ENCODE measurements around the gene GPR37L1. TPM values are rescaled to one million over a fixed set of nuclear protein-coding genes. Genes with fewer than 3 reads are reported as not detected.

Gene GPR37L1
- total and polyA plus RNA-seq, 10 of the 15 experiments (the other 5 are each of a cell fraction or from before 2014, with no cell fraction given) = under 0.01 to 0.08 (median 0.02) TPM; not detected in 5

DNA sequence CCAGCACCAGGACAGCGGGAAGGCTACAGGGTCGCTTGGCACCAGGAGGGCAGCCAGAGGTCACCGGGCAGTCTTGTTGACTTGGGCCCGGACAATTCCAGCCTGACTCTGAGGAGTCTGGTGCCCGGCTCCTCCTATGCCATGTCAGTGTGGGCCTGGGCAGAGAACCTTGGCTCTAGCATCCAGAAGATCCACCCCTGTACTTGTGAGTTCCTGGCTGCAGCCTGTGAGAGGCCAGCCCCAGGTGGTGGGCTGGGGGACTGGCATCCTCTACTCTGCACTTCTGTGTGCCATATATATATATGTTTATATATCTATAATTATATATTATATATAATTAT is 49.3 kb downstream of the GPR37L1 start (continued):
- TF ChIP-seq, protein P1, sequence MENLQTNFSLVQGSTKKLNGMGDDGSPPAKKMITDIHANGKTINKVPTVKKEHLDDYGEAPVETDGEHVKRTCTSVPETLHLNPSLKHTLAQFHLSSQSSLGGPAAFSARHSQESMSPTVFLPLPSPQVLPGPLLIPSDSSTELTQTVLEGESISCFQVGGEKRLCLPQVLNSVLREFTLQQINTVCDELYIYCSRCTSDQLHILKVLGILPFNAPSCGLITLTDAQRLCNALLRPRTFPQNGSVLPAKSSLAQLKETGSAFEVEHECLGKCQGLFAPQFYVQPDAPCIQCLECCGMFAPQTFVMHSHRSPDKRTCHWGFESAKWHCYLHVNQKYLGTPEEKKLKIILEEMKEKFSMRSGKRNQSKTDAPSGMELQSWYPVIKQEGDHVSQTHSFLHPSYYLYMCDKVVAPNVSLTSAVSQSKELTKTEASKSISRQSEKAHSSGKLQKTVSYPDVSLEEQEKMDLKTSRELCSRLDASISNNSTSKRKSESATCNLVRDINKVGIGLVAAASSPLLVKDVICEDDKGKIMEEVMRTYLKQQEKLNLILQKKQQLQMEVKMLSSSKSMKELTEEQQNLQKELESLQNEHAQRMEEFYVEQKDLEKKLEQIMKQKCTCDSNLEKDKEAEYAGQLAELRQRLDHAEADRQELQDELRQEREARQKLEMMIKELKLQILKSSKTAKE (IDR thresholded peaks at IDR 0.05; ENCODE audit: low read depth, poor library complexity, severe bottlenecking) = no peak
- no peak for TF ChIP-seq CBFB (IDR thresholded peaks at IDR 0.05; ENCODE audit: low read depth)

DNA sequence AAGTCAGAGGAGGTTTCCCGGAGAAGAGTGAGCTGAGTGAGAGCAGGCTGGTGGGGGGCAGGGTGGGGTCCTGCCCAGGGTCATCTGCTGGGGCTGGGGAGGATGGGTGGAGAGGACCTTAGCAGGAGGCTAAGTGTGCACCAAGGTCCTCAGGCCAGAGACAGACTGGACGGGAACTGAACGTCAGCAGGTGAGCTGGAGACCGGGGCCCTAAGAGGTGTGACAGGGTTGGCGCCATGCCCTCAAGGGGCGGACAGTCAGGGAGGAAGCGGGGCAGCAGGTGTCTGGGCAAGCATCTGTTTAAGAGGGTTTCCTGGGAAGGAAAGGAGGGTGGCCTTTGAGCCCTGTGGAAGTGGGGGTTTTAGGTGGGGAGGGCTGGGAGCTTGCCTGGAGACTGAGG is 51.3 kb downstream of the GPR37L1 start:
- SMC1A ChIA-PET (ENCODE audit: uncharacterized antibody, unreplicated experiment) = interaction anchor here (1.5 to 3.0 kb wide), 2 partner anchors 10 to 19 kb away, joined by 4 to 10 read pairs; no protein-coding TSS in a partner anchor
- BruUV-seq (replicated peaks) = no TSS peak
- intact Hi-C loops (cut with micrococcal nuclease; ENCODE audit: unreplicated experiment) (no loop called here), in situ Hi-C loops (cut with MboI) (no loop called here)
- Histone ChIP-seq H3K4me2 (ENCODE audit: control insufficient read depth, insufficient read depth) (no peak overlapping the region), H3K9ac (ENCODE audit: control insufficient read depth, insufficient read depth, low read length) (no peak overlapping the region), H3K36me3 (ENCODE audit: control insufficient read depth in 2 of 2, insufficient read depth in 2 of 2, low read length in 1 of 2) (no peaks in the 10 kb centered on the region), H3K9me3 (replicated peaks; ENCODE audit: control insufficient read depth, insufficient read depth, low read length) (no peaks in the 10 kb centered on the region), H3K27me3 (replicated peaks in 1 of 2; ENCODE audit: control insufficient read depth in 2 of 2, insufficient read depth in 2 of 2, low read length in 1 of 2) (no peaks in the 10 kb centered on the region), H3K4me3 (no peak overlapping the region), H3K27ac (ENCODE audit: control insufficient read depth, insufficient read depth) (no peak overlapping the region), H4K20me1 (ENCODE audit: control insufficient read depth, insufficient read depth) (no peaks in the 10 kb centered on the region), H3K79me2 (ENCODE audit: control insufficient read depth, insufficient read depth, low read length) (no peaks in the 10 kb centered on the region), H2AFZ (ENCODE audit: control insufficient read depth, low read depth, low read length) (no peak overlapping the region), H3K4me1 (ENCODE audit: control insufficient read depth, insufficient read depth, low read length) (no peaks in the 10 kb centered on the region)
- FAIRE-seq (no peak), DNase-seq (ENCODE audit: low read depth, low spot score) (no peak), ATAC-seq (no peak)
- CTCF ChIA-PET = interaction anchor here (1.2 to 3.6 kb wide), 8 partner anchors 8 to 38 kb away, joined by 3 to 20 read pairs (median 5); partner anchors contain the start of genes LGR6 and PTPN7
- POLR2A ChIA-PET = interaction anchor here (0.5 kb wide), 1 partner anchor 220 kb away, joined by 3 read pairs; no protein-coding TSS in a partner anchor
- 49% methylated on average over 7 of the region's 7 CpGs for WGBS (ENCODE audit: insufficient coverage, insufficient replicate concordance, low lambda C conversion rate, missing lambda C conversion rate)
- TF ChIP-seq POLR2A (IDR thresholded peaks at IDR 0.05; ENCODE audit: low read depth, low read length) (0 out of 2 replicates have a peak, but pooled peaks have one; percentile 5), KLF5 (IDR thresholded peaks at IDR 0.05; ENCODE audit: partially characterized antibody) (no peak)
- RAD21 ChIA-PET (ENCODE audit: unreplicated experiment) = interaction anchor here (1.7 kb wide), 1 partner anchor 8 kb away, joined by 6 read pairs; no protein-coding TSS in a partner anchor
